Measurements from ENCODE around the gene FHOD3.

Gene FHOD3

GRCh38 chr18:36503477-36503876, 206.0 kb downstream of the FHOD3 start:
- H3K4me3 ChIP-seq (ENCODE audit: low read depth, low read length): no peak overlapping the region
- no peak for TF ChIP-seq CTCF (IDR thresholded peaks at IDR 0.05; ENCODE audit: low read depth, low read length)

- TF ChIP-seq CTCF (IDR thresholded peaks at IDR 0.05; ENCODE audit: low read depth, low read length): no peak
- H3K4me3 ChIP-seq (ENCODE audit: low read depth, low read length): no peak overlapping the region
These were observed 207.4 kb downstream of the FHOD3 start for GRCh38 chr18:36504928-36505327.

DNA sequence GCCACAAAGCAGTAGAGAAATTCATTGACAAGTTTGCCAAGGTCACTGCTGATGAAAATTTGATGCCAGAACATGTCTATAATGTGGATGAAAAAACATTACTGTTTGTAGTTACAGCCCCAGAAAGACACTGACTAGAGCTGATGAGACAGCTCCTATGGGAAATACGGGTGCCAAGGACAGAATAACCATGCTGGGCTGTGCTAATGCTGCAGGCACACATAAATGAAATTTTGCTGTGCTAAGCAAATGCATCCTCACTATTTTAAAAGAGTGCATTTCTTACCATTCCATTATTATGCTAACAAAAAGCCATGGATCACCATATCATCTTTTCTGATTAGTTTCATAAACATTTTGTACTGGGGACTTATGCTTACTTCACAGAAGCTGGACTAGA, 208.2 kb downstream of the FHOD3 start:
- no peak for TF ChIP-seq CTCF (IDR thresholded peaks at IDR 0.05; ENCODE audit: low read depth, low read length)
- H3K4me3 ChIP-seq (ENCODE audit: low read depth, low read length): no peak overlapping the region

DNA sequence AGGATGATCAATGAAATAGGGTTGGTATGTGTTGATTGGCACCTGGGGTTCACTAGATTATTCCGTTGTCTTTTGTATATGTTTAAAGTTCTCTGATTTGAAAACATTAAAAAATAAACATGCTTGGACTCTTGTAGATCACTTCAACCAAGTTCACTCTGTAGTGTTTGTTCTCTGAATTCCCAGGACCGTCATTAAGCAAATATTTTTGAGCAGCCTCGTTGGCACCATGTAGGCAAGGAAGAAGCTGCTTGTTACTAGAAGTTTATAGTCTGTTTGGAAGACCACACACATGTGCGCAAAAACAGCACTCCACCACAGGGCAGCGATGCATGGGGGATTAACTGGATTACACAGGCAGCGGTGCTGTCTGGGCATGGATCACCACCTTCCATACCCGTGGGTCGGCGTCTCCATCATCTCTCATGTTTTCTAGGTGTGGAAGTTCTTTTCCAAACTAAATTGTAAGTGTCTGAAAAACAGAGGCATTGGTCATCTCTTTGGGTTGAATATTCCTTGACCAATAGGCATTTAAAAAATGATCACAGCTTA, 212.2 kb downstream of the FHOD3 start:
- no peak overlapping the region for H3K4me3 ChIP-seq (ENCODE audit: low read depth, low read length)
- TF ChIP-seq CTCF (IDR thresholded peaks at IDR 0.05; ENCODE audit: low read depth, low read length): no peak

DNA sequence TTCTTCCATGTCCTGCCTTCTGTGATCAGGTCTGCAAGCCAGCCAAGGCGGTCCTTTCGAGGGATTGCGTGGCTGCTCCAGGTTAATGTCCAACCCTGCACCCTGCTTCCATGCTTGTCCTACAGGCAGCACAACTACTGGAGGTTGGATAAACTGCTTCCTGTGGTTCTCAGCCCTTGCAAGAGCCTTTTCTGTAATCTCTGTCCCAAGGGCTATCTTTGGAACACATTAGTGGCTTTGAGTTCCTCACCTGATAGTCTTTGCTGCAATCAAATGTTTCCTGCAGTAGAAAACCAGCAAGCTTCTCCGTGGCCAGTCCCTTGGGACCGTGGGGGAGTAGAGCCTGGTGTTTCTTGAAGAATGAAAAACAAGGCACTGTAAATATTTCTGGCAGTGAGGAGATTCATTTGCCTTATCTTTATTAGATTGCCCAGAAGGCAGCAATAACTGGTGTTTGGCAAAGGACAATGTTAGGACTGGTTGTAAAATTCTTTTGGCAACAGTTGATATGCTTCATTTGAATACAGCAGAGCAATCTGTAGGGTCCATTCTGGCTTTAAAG, 214.4 kb downstream of the FHOD3 start:
- TF ChIP-seq CTCF (IDR thresholded peaks at IDR 0.05; ENCODE audit: low read depth, low read length): no peak

GRCh38 chr18:36513556-36513955, 216.0 kb downstream of the FHOD3 start:
- H3K4me3 ChIP-seq (ENCODE audit: low read depth, low read length): no peak overlapping the region
- no peak for TF ChIP-seq CTCF (IDR thresholded peaks at IDR 0.05; ENCODE audit: low read depth, low read length)

More for the DNA sequence above, 214.4 kb downstream of the FHOD3 start:
- H3K4me3 ChIP-seq (ENCODE audit: low read depth, low read length): no peak overlapping the region

GRCh38 chr18:36514778-36515177, 217.3 kb downstream of the FHOD3 start:
- H3K4me3 ChIP-seq (ENCODE audit: low read depth, low read length): no peak overlapping the region
- TF ChIP-seq CTCF (IDR thresholded peaks at IDR 0.05; ENCODE audit: low read depth, low read length): no peak
